T1000 (cell line): ENCODE results near the gene QRFP.
A peak's percentile ranks its signal among the peaks of the same experiment; 100 is the strongest.

Experiments
- DNase-seq: peaks from one replicate; lab custom pipeline; 2025; ENCODE audit warnings: mixed read lengths; lab: John Stamatoyannopoulos, UW

QRFP gene

DNA sequence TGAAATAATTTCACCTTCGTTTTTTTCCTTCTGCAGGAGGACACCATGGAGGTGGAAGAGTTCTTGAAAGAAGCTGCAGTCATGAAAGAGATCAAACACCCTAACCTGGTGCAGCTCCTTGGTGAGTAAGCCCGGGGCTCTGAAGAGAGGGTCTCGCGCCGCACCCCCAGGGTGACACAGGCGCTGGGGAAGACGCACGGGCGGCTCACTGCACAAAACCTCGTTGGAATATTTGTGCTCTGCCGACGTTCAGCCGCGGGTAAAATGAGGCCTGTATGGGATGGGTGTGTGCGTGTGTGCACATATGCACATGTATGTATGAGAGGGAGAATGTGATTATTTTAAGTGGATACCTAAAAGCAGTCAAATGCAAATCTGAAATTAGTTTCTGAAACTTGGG, 24.5 kb downstream of the QRFP start:
- DNase-seq, result no peak

DNA sequence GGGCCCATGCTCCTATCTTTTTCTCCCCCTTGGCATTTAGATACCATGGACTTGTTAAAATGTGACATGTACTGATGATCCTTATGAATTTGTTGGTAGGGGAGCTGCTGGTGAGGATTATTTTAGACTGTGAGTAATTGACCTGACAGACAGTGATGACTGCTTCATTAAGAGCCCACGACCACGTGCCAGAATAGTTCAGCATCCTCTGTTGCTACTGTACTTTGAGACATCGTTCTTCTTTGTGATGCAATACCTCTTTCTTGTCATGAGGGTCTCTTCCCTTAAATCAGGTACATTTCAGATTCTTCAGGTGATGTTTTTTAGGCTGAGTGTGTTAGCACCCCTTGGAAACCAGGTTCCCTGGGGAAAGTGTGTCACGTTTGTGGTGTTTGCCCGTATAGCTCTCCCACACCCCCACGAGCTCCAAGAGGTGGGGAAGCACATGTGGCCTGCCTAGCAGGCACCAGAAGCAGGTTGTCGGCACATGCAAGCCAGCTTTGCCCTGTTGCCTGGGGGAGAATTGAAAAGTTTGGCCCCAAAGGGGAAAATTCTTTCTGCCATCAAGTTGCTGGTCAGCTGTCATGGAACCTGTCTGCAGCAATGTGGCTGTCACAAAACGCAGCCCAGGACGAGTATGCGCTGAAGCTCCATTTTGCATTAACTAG, 25.1 kb downstream of the QRFP start:
- no peak for DNase-seq

- no peak for DNase-seq
These were observed 25.9 kb downstream of the QRFP start for GRCh38 chr9:130870491-130871381.

DNA sequence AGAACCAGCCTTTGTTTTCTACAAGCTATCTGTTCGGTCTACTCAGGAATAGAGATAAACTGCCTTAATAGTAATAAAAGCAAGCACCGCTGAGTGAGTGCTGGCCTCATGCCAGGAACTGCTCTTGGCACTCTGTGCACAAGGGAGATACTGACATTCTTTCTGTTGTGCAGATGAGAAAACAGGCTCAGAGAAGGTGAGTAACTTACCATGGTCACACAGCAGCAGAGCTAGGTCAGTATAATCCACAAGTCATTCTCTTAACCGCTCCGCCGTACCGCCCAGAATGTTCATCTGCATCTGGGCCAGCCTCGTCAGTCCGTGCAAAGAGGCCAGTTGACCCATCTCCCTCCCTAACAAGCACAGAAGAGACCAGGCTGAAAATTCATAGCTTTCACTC, 27.4 kb downstream of the QRFP start:
- DNase-seq, result no peak

GRCh38 chr9:130868230-130868629, 28.4 kb downstream of the QRFP start:
- no peak for DNase-seq

GRCh38 chr9:130867556-130867955, 29.1 kb downstream of the QRFP start:
- DNase-seq, result no peak

GRCh38 chr9:130866474-130866965, 30.1 kb downstream of the QRFP start:
- DNase-seq, result peak; percentile 57

DNA sequence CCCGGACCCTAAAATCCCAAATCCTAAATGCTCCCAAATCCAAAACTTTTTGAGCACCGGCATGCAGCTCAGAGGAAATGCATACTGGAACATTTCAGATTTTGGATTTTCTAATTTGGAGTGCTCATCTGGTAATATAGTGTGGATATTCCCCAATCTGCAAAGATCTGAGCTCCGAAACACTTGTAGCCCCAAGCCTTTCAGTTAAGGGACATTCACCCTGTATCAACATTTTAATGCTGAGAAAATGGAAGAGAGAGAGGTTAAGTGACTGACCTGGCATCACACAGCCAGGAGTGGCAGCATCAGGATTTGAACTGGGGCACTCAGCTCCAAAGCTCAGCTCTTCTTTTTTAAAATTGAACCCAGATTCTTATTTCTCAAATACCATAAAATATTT, 30.7 kb downstream of the QRFP start:
- DNase-seq, result no peak

GRCh38 chr9:130864541-130864940, 32.1 kb downstream of the QRFP start:
- no peak for DNase-seq

DNA sequence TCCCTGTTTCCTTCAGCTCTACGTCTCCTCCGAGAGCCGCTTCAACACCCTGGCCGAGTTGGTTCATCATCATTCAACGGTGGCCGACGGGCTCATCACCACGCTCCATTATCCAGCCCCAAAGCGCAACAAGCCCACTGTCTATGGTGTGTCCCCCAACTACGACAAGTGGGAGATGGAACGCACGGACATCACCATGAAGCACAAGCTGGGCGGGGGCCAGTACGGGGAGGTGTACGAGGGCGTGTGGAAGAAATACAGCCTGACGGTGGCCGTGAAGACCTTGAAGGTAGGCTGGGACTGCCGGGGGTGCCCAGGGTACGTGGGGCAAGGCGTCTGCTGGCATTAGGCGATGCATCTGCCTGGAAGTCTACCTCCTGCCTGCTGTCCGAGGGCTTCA, 33.9 kb downstream of the QRFP start:
- no peak for DNase-seq

DNA sequence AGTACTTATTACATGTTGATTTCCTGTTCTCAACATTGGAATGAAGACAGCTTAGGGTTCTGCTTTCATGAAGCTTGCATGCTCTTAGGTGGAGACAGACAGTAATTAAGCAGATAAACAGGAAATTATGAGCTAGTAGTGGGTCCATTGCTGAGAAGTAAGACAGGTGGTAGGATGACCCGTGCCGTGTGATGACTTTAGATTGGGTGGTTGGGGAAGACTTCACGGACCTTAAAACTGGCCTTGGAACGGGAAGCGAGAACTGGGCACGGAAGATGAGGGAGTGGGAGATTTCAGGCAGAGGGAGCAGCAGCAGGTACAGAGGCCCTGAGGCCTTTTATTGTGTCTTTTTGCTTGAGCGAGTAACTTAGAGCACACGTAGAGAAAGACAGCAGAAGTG, 34.4 kb downstream of the QRFP start:
- no peak for DNase-seq

DNA sequence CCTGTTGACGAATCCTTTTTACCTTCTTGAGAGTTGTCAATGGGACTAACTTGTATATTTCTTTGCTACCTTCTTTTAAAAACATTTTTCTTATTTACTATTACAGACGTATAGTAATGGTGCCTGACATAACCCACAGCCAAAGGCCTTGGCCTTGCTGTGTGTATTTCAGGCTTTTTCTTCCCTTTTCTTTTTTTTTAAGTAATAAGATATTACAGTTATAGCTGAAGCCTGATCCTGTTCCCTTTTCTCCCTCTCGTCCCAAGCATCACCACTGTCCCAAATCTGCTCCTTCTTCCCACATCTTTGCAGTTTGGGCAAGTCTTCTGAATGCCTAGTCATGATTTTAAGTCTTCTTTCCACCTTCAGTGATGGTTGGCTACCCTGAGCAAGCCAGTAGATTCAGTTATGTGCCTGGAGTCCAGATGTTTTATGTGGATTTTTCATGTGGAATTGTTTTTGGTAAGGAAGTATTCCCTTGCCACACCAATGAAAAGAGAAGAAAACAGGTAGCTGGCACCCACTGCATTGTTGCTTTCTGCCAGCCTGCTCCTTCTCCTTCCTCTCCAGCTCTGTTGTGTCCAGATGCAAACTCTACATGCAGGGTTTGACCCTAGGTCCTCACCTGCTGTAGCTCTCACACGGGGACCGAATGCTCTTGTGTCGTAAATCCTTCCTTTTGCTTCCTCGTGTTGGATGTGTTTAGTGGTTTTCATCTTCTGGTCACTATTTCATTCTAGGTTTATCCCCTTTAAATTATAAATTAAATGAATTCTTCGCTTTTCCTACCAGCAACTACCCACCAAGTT, 35.0 kb downstream of the QRFP start:
- no peak for DNase-seq

GRCh38 chr9:130860458-130861316, 35.9 kb downstream of the QRFP start:
- peak; percentile 60 for DNase-seq

DNA sequence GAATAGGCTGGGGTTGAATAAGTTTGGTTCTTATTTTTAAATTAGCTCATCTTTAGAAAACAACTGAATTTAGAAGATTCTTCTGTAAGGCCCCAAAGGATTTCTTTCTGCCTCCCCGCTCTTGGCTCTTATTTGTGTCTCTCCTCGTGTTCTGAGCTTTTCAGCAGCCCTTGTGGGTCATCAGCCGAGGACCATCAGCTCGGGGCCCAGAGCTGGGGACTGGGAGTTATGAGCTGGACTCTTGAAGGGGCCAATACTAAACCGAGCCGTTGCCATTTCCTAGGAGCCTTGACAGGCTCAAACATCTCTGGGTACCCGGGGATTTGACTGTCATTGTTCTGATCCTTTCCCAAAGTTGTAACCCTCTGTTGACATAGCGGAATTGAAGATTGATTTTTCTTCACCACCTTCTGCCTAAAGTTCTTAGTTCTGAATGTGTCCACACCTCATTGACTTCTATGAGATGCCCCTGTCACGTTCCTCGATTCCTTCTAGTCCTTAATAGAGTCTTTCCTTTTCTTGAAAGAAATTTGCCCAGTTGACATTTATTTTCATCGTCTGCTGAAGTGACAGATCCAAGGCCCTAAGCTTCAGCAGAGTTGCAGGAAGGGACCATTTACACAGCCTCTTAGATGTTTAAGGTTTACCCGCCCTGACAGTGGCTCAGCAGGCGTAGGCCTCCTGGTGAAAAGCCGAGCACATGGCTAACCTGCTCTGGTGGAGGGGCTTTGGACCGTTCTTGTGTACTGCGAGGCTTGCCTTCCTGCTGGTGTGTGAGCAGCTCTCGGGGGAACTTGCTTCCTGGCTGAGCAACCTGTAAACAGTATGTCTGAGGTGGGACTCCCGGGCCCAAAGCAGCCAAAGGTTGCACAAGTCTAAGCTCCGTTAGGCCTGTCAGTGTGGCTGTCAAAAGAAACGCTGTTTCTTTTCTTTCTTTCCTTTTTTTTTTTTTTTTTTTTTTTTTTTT, 37.6 kb downstream of the QRFP start:
- no peak for DNase-seq

GRCh38 chr9:130857864-130858738, 38.5 kb downstream of the QRFP start:
- peak; percentile 54 for DNase-seq

GRCh38 chr9:130856474-130856873, 40.1 kb downstream of the QRFP start:
- no peak for DNase-seq

DNA sequence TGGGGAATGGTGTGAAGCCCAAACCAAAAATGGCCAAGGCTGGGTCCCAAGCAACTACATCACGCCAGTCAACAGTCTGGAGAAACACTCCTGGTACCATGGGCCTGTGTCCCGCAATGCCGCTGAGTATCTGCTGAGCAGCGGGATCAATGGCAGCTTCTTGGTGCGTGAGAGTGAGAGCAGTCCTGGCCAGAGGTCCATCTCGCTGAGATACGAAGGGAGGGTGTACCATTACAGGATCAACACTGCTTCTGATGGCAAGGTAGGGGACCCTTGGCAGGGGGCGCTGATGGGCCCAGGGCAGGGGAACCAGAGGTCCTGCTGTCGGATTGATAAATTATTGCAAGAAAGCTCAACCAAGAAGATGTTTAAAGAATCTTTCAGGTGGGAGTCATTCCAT, 41.8 kb downstream of the QRFP start:
- no peak for DNase-seq

GRCh38 chr9:130854092-130854491, 42.5 kb downstream of the QRFP start:
- no peak for DNase-seq

GRCh38 chr9:130852801-130853200, 43.8 kb downstream of the QRFP start:
- no peak for DNase-seq
